SHP77 (cell line): ENCODE data around the gene PDIA5.

Source experiments
- DNase-seq, 2 experiments: peaks; one replicate each; lab custom pipeline; 2025; lab: John Stamatoyannopoulos, UW

The PDIA5 gene

GRCh38 chr3:123042413-123042812 lies 24.4 kb upstream of the PDIA5 start:
- DNase-seq, result no peak

- no peak for DNase-seq
Observed at GRCh38 chr3:123044981-123045763, 21.7 kb upstream of the PDIA5 start.

DNA sequence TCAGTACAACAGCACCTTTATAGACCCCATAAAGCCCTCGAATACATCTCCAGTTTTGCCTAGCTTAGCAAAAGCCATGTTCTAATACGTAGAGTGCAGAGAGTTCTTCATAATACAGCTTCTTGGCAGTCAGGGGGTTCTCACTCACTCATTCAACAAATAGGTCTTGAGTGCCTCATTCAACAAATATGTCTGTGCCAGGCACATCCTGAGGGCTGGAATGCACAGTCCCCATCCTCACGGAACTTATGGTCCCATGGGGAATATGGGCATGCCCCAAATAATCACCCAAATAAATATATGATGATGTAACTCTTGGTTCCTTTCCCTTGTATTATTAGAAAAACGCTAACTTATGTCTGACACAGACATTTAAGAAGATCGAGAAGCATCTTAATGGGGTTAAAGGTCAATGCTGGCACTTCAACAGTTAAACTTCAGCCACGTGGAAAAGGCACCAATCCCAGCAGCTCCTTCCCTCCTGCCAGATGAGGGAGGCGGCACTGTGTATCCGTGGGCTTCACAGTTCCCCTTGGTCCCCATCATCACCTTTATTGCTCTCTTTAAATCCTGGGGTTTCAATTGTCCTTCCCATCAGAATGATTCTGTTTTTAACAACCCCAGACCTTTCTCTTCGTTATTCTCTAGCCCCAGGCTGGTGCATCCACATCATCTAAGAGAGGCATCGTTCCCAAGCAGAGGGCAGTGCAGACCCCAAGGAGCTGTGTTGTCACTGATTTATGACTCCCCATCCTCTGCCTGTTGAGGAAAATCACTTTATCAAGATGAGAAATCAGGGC lies 20.4 kb upstream of the PDIA5 start:
- DNase-seq, result no peak

DNA sequence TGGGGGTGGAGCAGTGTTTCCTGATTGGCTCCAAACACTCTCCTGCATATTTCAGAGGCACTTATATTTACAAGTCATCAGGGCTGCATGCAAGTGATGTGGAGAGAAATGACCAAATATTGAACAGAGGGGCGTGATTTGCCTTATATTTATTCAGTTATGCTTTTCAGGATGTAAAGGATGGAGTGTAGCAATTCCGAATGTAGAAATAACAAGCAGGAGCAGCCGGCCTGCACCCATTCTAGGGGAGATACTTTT lies 19.8 kb upstream of the PDIA5 start:
- DNase-seq, result no peak

DNA sequence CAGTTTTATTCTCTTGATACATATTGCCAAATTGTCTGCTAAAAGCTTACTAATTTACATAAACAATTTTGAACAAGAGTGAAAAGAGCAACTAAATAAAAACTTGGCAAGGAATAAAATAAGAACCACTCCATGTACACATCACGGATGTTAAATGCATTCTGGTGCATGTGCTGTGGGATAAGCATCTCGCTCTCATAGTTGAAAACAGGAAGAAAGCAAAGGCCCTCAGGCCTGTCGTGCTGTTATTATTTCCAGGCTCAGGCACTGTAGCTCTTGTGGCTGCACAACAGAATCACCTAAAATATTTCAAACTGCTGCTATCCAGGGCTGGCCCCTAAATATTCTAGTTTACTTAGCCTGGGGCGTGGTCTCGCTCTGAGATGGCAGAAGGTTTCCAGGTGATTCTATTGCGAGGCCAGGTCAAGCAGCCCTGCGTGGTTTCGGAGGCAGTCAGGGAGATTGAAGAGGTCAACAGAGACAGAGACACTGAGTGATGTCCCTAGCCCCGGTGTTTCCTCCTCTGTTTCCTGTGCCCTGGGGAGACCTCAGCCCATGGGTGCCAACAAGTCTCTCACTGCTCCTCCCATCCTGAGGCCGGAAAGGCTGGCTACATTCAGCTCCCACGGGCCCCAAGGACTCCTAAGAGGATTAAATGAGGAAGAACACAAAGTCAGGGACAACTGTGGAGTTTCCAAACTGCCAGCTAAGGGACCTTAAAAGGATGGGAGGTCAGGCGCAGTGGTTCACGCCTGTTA lies 18.2 kb upstream of the PDIA5 start:
- no peak for DNase-seq

GRCh38 chr3:123050666-123051065 lies 16.2 kb upstream of the PDIA5 start:
- DNase-seq, result no peak

DNA sequence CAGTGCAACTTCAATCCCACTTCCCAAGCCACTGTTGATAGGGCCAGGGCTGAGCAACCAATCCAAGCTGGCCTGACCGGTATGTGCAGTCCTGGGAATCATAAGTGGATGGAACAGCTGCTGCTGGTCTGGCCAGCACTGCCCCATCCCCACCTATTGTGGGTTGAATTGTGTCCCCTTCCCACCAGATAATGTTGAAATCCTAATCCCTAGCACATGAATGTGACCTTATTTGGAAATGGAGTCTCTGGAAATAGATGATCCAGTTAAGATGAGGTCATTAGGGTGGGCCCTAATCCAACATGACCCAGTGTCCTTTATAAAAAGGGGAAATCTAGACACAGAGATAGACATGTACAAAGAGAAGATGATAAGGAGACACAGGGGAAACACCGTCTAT lies 13.7 kb upstream of the PDIA5 start:
- DNase-seq, result no peak

- DNase-seq, result no peak
Observed at GRCh38 chr3:123054109-123054778, 12.6 kb upstream of the PDIA5 start.

- no peak for DNase-seq
Observed at GRCh38 chr3:123054931-123055330, 11.9 kb upstream of the PDIA5 start.

GRCh38 chr3:123055352-123055751 lies 11.5 kb upstream of the PDIA5 start:
- DNase-seq, result no peak

DNA sequence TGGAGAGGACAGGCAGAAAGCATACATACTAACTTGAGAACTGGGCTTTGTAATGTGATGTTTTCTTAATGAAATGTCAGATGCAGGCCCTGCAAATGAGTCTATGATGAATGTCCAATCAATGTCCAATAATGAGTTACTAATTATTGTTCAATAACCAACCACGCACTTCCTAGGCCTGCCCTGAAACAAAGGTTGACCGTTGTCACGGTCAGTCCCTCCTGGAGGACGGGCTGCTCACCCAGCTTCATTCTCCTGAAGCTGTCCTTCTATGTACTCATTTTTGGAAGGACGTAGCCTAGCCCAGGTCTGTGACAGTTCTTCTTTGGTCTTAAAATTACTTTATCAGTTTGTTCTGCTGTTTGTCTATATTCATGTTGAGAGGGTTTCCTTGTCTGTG lies 8.3 kb upstream of the PDIA5 start:
- DNase-seq, result no peak

GRCh38 chr3:123060054-123060453 lies 6.8 kb upstream of the PDIA5 start:
- no peak for DNase-seq

GRCh38 chr3:123061856-123062255 lies 5.0 kb upstream of the PDIA5 start:
- no peak for DNase-seq

DNA sequence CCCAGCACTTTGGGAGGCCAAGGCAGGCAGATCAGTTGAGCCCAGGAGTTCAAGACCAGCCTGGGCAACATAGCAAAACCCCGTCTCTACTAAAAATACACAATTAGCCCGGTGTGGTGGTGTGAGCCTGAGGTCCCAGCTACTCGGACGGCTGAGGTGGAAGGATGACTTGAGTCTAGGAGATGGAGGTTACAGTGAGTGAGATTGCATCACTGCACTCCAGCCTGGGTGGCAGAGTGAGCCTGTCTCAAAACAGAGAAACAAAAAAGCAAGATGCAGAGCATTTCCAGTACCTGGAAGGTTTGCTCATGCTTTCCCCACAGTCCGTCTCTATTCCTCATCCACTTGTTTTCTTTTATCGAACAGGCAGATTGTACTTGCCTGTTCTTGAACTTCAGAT lies 3.8 kb upstream of the PDIA5 start:
- no peak for DNase-seq

GRCh38 chr3:123064506-123064905 lies 2.3 kb upstream of the PDIA5 start:
- DNase-seq, result no peak

DNA sequence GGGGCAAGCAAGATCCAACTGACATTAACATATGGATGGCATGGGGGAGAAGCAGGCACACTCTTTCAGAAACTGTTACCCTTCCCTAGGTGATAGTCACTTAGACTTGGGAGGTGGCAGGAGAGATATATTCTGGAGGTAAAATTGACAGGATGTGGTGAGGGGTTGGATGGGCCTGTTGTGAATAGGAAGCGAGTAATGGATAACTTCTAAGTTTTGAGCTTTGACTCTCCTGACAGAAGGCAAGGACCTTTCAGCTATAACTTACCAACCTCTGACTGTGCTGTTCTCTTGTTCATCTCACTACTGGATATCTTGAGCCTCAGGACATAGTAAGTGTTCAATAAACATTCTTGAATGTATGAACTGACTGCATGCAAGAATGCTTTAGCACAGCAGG lies 1.9 kb upstream of the PDIA5 start:
- no peak for DNase-seq

DNA sequence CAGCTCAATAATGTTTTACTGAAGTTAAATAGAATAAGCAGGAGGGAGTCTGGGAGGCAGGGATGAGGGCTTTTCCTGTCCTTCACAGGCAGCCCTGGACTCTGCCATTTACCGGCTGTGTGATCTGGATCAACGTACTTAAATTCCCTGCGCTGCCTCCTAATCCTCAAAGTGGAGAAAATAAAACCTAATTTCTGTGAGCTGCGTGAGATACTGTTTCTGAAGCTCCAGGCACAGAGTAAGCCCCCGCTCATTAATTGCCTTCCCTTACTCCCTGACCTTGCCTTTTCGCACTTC lies 278 bp upstream of the PDIA5 start:
- no peak for DNase-seq

DNA sequence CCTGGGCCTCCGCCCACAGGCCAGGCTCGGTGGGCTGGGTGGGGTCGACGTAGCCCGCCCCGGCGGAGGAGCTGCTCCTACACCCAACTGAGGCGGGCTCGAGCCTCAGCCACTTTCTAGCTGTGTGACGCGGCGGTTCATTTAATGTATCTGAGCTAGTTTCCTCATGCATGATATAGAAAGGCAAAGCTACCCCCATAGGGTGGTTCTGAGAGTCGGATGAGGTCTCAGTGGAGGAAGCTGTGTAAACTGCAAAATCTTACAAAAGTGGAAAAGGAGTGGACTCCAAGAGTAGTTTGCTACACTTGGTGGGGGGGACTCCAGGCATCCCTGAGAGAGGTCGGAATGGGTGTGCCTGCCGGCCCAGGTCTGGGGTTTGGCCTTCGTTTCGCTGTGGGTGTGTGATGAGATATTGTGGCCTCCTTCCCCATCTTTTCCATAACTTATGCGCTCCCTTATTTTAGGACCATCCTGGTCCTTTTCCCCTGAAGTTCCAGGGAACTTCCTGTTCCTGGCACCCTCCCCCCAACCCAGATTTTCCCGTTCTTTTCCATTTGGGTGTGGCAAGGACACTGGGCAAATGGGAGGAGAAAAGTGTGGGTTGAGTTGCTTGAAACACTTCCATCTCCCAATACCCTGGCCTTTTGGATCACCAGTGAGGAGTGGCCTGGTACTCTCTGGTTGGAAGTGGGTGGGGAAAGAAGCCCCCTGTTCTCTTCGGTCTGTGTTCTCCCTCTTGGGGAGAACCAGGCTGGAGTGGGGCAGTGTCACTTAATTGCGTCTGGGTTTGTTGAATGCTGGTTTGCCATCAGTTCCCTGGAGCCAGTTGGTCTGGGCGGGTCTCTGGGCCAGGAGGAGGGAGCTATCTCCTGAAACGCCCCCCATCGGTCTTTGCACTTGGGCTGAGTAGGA lies 1.1 kb downstream of the PDIA5 start:
- no peak for DNase-seq

DNA sequence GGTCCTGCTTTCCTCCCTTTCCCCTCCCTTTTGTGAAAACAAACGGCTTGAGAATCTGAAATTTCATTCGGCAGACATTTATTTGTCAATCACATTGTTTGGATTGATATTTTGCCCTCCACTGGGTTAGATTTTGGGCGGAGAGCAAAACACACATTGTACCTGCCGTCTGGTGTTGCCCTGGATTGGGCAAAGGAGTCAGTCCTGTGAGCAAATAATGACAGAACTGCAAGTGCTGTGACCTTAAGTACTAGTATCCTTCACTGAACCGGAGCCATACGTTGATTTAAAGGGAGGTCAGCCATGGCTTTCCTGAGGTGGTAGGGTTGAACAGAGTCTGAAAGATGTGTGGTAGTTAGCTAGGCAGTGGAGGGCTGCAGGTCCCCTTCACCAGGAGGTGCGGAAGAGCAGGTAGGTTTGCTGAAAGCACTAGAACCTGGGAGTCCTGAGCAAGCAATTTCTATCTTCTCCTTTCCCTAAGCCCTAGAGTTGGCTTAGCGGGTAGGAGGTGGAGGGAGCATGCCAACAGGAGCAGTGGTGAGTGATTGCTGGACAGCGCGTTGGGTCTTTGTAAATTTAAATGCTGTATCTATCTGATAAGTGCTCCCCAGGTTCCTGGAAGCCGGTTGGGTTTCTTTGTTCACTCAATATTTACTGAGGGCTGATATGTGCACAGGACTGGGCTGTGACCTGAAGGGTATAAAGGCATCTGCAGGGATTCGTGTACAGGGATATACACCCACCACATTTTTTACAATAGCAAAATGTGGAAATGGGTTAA lies 2.0 kb downstream of the PDIA5 start:
- no peak for DNase-seq

DNA sequence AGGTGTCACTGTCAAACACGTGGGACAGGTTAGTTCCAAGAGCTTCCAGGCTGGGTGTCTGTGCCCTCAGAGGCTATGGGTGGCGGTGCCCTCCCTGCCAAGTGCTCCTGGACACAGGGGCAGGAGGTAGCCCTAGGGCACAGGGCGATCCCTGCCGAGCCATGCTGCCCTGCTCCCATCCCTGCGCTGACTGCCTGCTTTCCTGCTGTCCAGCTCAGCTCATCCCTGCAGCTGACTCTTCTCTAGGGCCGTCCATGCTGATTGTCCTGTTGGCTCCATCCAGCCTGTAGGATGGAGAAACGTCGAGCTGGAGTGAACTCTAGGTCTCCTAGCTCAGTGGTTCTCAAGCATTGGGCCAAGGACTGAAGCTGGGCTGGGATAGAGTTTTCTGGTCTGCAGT lies 3.7 kb downstream of the PDIA5 start:
- DNase-seq, result no peak

DNA sequence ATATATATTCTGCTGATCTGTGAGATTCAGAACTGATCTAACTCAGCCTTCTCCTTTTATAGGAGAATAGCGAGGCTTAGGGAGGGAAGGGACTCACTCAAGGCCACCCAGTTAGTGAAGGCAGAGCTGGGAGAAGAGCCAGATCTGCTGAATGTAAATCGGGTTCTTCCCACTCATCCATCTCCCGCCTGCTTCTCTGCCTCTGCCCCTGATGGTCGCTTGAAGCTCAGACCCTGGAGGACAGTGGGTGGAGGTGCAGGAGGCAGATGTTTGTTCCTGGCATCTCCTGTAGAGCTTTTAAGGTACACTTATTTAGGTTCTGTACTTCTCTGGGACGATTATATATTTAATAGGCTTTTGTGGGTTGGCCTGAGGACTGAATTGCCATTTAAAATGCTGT lies 4.3 kb downstream of the PDIA5 start:
- peak in 1 of 2 experiments; percentile 5 for DNase-seq
